B cell (primary cell): Measurements from ENCODE around the gene AHCTF1. TPM values are rescaled to one million over a fixed set of nuclear protein-coding genes. Genes with fewer than 3 reads are reported as not detected.
A peak's percentile ranks its signal among the peaks of the same experiment; 100 is the strongest.

Source experiments
- ATAC-seq: fragments of 200-7000 bp; cut with Tn5 transposase; one replicate; pipeline ENCODE4 v1.10.0; 2021; ENCODE audit warnings: low read depth, mild to moderate bottlenecking, moderate number of reproducible peaks, moderate library complexity
- CTCF ChIA-PET: fragments of 350-600 bp; sonication (Branson Sonifier 250); formaldehyde crosslinking; loops from one replicate; lab custom pipeline; 2021; ENCODE audit warnings: antibody characterized with exemption, inconsistent platforms; lab: Charles Lee
- POLR2A ChIA-PET: fragments of 350-600 bp; sonication (Branson Sonifier 250); formaldehyde crosslinking; loops from one replicate; lab custom pipeline; 2021; ENCODE audit warnings: antibody characterized with exemption; lab: Charles Lee
- DNase-seq: peaks from one replicate; pipeline ENCODE4 v3.0.0; 2013
- H2AFZ ChIP-seq: 2 replicates; pipeline ENCODE4 v1.6.1; 2012; ENCODE audit warnings: mild to moderate bottlenecking, low read depth, low read length; ENCODE audit not compliant: insufficient read depth, poor library complexity, severe bottlenecking
- H3K27ac ChIP-seq, 2 donors: 1 replicate in 1 of 2; 2 replicates in 1 of 2; pipeline ENCODE4 v1.5.1; 2012 to 2013; ENCODE audit warnings: low read length in 2 of 2, mild to moderate bottlenecking in 2 of 2, moderate library complexity in 1 of 2
- H3K27me3 ChIP-seq, 4 experiments: fragments of 200-600 bp in 1 of 4; sonication (generic) in 1 of 4; replicated peaks in 1 of 4; 1 replicate in 2 of 4; 2 replicates in 2 of 4; pipeline versions ENCODE4 v1.6.1 to v1.7.0; 2013 to 2016; ENCODE audit warnings: low read length in 3 of 4, mild to moderate bottlenecking in 2 of 4, mixed read lengths in 1 of 4, moderate library complexity in 1 of 4; ENCODE audit not compliant: insufficient read depth in 4 of 4, control insufficient read depth in 3 of 4; ENCODE audit errors: control extremely low read depth in 1 of 4
- H3K36me3 ChIP-seq, 2 experiments: replicated peaks in 1 of 2; 1 replicate in 1 of 2; 2 replicates in 1 of 2; pipeline versions ENCODE4 v1.6.1 to v1.7.1; 2013; ENCODE audit warnings: low read length in 1 of 2; ENCODE audit not compliant: insufficient read depth in 2 of 2, control insufficient read depth in 1 of 2; ENCODE audit errors: control extremely low read depth in 1 of 2, extremely low read depth in 1 of 2
- H3K4me1 ChIP-seq, 2 donors: fragments of 200-600 bp in 1 of 2; sonication (generic) in 1 of 2; 1 replicate in 1 of 2; 2 replicates in 1 of 2; pipeline versions ENCODE4 v1.5.1 to v1.6.1; 2013 to 2017; ENCODE audit warnings: low read length in 2 of 2; ENCODE audit not compliant: control insufficient read depth in 2 of 2, insufficient read depth in 2 of 2
- H3K4me2 ChIP-seq: replicated peaks from 2 replicates; pipeline ENCODE3; 2012; ENCODE audit warnings: mild to moderate bottlenecking, low read depth, low read length; ENCODE audit not compliant: poor library complexity, severe bottlenecking
- H3K4me3 ChIP-seq, 5 experiments: fragments of 200-600 bp in 1 of 5; sonication (generic) in 1 of 5; 1 replicate in 3 of 5; 2 replicates in 2 of 5; pipeline versions ENCODE4 v1.5.1 to v1.7.0; 2011 to 2016; ENCODE audit warnings: low read length in 4 of 5, mild to moderate bottlenecking in 4 of 5, low read depth in 2 of 5, control low read depth in 1 of 5, moderate library complexity in 1 of 5; ENCODE audit not compliant: insufficient read depth in 1 of 5; ENCODE audit errors: control extremely low read depth in 1 of 5, extremely low read depth in 1 of 5
- H3K79me2 ChIP-seq: fragments of 200-600 bp; sonication (generic); one replicate; pipeline ENCODE4 v1.6.0; 2016; ENCODE audit warnings: low read length; ENCODE audit not compliant: control insufficient read depth, insufficient read depth
- H3K9ac ChIP-seq: fragments of 200-600 bp; sonication (generic); 2 replicates; pipeline ENCODE4 v1.6.1; 2017; ENCODE audit warnings: mild to moderate bottlenecking, low read length, moderate library complexity
- H3K9me3 ChIP-seq, 3 donors: one replicate each; pipeline versions ENCODE4 v1.6.1 to v1.7.1; 2013; ENCODE audit warnings: low read length in 2 of 3; ENCODE audit not compliant: control insufficient read depth in 2 of 3, insufficient read depth in 1 of 3; ENCODE audit errors: control extremely low read depth in 1 of 3
- H4K20me1 ChIP-seq: 2 replicates; pipeline ENCODE4 v1.6.0; 2012; ENCODE audit warnings: mild to moderate bottlenecking, low read length; ENCODE audit not compliant: insufficient read depth, control insufficient read depth, poor library complexity, severe bottlenecking
- H3K27ac Mint-ChIP-seq: one replicate; pipeline ENCODE4 v1.8.0; 2021; ENCODE audit warnings: mixed read lengths
- H3K27me3 Mint-ChIP-seq: one replicate; pipeline ENCODE4 v1.8.0; 2021; ENCODE audit warnings: mixed read lengths
- H3K4me1 Mint-ChIP-seq: one replicate; pipeline ENCODE4 v1.8.0; 2021; ENCODE audit warnings: mixed read lengths
- H3K4me3 Mint-ChIP-seq: one replicate; pipeline ENCODE4 v1.8.0; 2021; ENCODE audit warnings: mixed read lengths
- H3K9me3 Mint-ChIP-seq: one replicate; pipeline ENCODE4 v1.8.0; 2022; ENCODE audit warnings: mixed read lengths; ENCODE audit not compliant: insufficient read depth
- EZH2 ChIP-seq: IDR thresholded peaks from 2 replicates; pipeline ENCODE4 v1.6.1; 2012; ENCODE audit warnings: borderline replicate concordance, low read depth, mild to moderate bottlenecking, moderate library complexity, low read length; ENCODE audit not compliant: insufficient read depth, poor library complexity, severe bottlenecking
- WGBS: methylation state at CpG from one replicate; pipeline ENCODE4 v1.1.5; 2013; ENCODE audit warnings: missing lambda C conversion rate; ENCODE audit not compliant: insufficient coverage; 5-methylcytosine and 5-hydroxymethylcytosine counted together
- intact Hi-C: fragments of 100-400 bp; cut with micrococcal nuclease; formaldehyde crosslinking; loops from one replicate; pipeline ENCODE4 v1.10.0; 2022
- polyA plus RNA-seq: library from polyadenylated mRNA; depleted of rRNA; stranded (reverse); fragments of >200 nt; gene quantifications from 2 replicates; pipeline ENCODE4 v1.2.3, GENCODE V29; 2012
- total RNA-seq, 2 donors: library from RNA; stranded (reverse); fragments of 120-200 nt in 1 of 2; gene quantifications; 1 replicate in 1 of 2; 2 replicates in 1 of 2; pipeline versions ENCODE4 v1.2.3 to v1.2.4, GENCODE V29; 2013 to 2022
- TF ChIP-seq, protein P1 (sequence below): fragments of 200-600 bp; IDR thresholded peaks from one replicate; pipeline ENCODE4 v1.8.0; 2022; ENCODE audit warnings: antibody characterized with exemption, mild to moderate bottlenecking

Gene AHCTF1
- total and polyA plus RNA-seq, 2 donors (not counting 1 experiment from before 2014, with no cell fraction given) = 8.6 to 34.8 TPM

DNA sequence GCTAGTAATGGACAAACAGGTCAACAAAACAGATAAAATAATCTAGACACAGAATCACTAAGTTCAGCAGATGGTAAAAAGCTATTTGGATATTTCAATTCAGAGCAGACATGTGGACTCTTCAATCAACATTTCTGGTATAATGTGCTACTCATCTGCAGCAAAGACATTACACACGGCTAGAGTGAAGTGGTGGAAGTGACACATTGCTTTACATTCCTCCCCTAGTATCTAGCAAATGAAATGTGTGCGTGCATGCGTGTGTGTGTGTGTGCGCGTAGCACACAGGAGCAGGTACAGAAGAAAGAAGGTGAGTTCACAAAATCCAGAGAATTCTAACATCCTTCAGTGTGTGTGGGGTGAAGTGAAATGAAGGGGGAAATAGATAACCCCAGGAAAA lies 8.3 kb downstream of the AHCTF1 start:
- Histone ChIP-seq H3K4me3 (no peak overlapping the region), H3K27me3 (no peaks in the 10 kb centered on the region), H3K27ac (no peak overlapping the region), H3K79me2 (peaks cover 97% of the 10 kb centered on the region), H2AFZ (no peak overlapping the region), H3K4me1 (peaks cover 3 to 13% of the 10 kb centered on the region in 2 donors), H3K9ac (no peak overlapping the region), H3K9me3 (peaks cover 0 to 13% (median 0%) of the 10 kb centered on the region in 3 donors), H4K20me1 (peaks cover 76% of the 10 kb centered on the region), H3K4me2 (no peak overlapping the region), H3K36me3 (peaks cover 3 to 7% of the 10 kb centered on the region in 2 experiments)
- Mint-ChIP-seq H3K4me1 (peaks cover 40% of the 10 kb centered on the region), H3K27me3 (no peaks in the 10 kb centered on the region), H3K27ac (peak overlapping the region; percentile 24), H3K4me3 (no peak overlapping the region), H3K9me3 (no peaks in the 10 kb centered on the region)
- POLR2A ChIA-PET = no interaction called here
- TF ChIP-seq, protein P1, sequence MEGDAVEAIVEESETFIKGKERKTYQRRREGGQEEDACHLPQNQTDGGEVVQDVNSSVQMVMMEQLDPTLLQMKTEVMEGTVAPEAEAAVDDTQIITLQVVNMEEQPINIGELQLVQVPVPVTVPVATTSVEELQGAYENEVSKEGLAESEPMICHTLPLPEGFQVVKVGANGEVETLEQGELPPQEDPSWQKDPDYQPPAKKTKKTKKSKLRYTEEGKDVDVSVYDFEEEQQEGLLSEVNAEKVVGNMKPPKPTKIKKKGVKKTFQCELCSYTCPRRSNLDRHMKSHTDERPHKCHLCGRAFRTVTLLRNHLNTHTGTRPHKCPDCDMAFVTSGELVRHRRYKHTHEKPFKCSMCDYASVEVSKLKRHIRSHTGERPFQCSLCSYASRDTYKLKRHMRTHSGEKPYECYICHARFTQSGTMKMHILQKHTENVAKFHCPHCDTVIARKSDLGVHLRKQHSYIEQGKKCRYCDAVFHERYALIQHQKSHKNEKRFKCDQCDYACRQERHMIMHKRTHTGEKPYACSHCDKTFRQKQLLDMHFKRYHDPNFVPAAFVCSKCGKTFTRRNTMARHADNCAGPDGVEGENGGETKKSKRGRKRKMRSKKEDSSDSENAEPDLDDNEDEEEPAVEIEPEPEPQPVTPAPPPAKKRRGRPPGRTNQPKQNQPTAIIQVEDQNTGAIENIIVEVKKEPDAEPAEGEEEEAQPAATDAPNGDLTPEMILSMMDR = no peak
- no peak for TF ChIP-seq EZH2
- no peak for ATAC-seq
- intact Hi-C loops = no loop called here
- no peak for DNase-seq
- WGBS = no CpG with 5 or more reads among the region's 5 CpGs
- CTCF ChIA-PET = no interaction called here

DNA sequence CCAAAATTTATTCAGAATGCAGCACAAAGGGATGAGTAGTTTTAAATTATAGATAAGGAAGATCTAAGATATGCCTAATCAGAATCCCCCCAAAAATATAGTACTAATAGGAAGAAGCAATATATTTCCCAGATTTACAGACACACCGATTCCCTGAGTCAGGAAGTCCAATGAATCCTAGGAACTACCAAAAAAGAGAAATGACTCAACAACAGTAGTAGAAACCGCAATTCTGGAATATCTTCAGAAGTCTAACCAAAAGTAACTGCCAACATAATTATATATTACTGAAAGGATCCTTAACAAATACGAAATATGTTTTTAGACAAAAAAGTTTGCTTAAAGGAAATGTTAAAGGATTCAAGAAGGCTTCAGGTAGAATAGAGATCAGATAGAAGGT lies 10.3 kb downstream of the AHCTF1 start:
- POLR2A ChIA-PET = no interaction called here
- Mint-ChIP-seq H3K27ac (no peak overlapping the region), H3K4me3 (no peak overlapping the region), H3K27me3 (no peaks in the 10 kb centered on the region), H3K9me3 (no peaks in the 10 kb centered on the region), H3K4me1 (peaks cover 36% of the 10 kb centered on the region)
- Histone ChIP-seq H3K9me3 (peaks cover 0 to 8% (median 0%) of the 10 kb centered on the region in 3 donors), H3K79me2 (peaks cover 98% of the 10 kb centered on the region), H3K4me3 (no peak overlapping the region), H2AFZ (no peak overlapping the region), H3K27me3 (no peaks in the 10 kb centered on the region), H3K4me1 (peaks cover 3 to 13% of the 10 kb centered on the region in 2 donors), H3K4me2 (no peak overlapping the region), H3K9ac (no peak overlapping the region), H3K36me3 (peaks cover 11 to 20% of the 10 kb centered on the region in 2 experiments), H3K27ac (no peak overlapping the region), H4K20me1 (peaks cover 81% of the 10 kb centered on the region)
- ATAC-seq (no peak), DNase-seq (no peak)
- intact Hi-C loops = no loop called here
- no peak for TF ChIP-seq EZH2
- TF ChIP-seq, protein P1 = no peak
- CTCF ChIA-PET = no interaction called here
- no CpG with 5 or more reads among the region's 3 CpGs for whole genome bisulfite sequencing
